Jurkat, Clone E6-1 (cell line): ENCODE data around the gene B3GNT7.
"Not testable (repeated sequence)": the region's sequence is repeated elsewhere in the genome, so short reads cannot be mapped to it uniquely, and the experiment has no call there.

Experiments used
- DNase-seq: peaks from one replicate; pipeline ENCODE4 v3.0.0-alpha.2; 2011; ENCODE audit warnings: low read depth, low spot score
- H3K4me3 ChIP-seq: 2 replicates; pipeline ENCODE4 v1.5.1; 2011; ENCODE audit warnings: mild to moderate bottlenecking, low read length, control low read depth, moderate library complexity

Gene B3GNT7

DNA sequence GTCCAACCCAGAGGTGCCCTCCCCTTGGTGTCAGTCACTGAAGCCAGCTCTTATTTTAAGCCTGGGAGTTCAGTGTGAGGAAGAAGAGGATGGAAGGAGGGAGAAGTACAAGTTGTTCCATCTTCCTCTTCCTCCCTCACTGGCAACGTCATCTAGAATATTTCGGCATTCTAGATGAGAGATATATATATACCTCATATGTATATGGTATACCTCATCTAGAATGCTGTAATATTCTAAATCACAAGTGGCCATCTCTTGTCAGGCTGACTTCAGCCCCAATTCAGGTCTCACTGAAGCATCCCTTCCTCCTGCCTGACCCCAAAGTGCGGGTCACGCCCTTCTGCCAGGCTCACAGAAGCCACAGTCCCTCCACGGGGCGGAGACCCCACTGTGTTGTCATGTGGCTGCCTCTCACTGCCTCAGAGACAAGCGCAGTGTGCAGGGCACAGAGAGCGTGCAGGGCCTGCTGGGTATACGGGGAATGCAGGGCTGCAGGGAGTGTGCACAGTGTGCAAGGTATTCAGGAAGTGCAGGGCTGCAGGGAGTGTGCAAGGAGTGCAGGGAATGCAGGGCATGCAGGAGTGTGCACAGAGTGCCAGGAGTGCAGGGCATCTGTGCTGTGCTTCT is 32.8 kb upstream of the B3GNT7 start:
- no peak for DNase-seq
- no peak overlapping the region for H3K4me3 ChIP-seq

DNA sequence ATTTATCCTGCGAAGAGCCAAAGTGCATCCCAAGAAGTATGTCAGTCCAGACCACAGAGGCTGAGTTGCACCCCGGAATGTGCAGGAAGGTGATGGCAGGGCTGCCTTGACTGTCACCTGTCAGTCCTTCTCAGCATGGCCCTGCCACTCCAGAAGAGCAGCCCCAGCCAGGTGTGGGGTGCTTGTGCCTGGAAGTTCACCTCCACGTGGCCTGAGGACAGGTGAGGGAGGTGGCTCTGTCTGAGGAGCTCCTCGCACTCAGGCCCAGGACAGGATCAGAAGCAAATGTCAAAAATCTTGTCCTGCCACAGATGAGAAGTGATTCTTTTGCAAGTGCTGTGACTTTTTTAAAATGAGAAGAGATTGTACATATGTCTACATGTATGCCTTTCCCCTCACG is 31.4 kb upstream of the B3GNT7 start:
- no peak overlapping the region for H3K4me3 ChIP-seq
- DNase-seq: no peak

DNA sequence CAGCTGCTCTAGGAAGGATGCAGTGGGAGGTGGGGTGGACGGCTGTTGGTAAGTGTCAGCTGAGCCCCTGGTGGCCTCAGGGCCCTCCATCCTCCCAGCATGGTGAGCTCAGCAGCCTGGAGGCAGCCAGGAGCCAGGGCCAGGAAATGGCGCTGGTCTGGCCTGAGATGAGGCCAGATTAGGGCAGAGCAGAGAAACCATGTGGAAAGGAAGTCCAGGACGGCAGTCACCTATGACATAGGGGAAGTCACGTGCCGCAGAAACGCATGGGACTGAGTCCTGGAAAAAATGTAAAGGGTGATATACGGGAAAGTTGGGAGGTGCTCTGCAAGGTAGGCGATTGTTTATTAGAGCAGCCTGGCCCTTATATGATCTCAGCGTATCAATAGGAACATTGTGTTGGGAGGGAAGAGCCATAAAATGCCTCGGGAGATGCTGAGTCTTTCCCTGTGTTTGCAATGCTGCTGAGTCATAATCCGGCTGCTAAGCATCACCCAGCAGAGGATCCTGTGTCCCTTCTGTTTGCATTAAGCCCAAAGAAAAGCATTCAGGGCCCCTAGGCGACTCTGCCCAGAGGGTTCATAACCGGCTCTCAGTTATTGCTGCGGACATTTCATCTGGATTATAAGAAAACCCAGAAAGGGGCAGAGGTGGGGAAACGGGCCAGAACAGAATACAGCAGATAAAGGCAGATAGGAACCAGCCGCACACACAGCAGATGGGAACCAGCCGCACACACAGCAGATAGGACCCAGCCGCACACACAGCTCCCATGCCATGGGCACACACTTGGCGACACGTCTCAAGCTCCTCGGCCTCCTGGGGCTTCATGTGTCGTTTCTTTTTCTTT is 30.3 kb upstream of the B3GNT7 start:
- H3K4me3 ChIP-seq: no peak overlapping the region
- DNase-seq: no peak

DNA sequence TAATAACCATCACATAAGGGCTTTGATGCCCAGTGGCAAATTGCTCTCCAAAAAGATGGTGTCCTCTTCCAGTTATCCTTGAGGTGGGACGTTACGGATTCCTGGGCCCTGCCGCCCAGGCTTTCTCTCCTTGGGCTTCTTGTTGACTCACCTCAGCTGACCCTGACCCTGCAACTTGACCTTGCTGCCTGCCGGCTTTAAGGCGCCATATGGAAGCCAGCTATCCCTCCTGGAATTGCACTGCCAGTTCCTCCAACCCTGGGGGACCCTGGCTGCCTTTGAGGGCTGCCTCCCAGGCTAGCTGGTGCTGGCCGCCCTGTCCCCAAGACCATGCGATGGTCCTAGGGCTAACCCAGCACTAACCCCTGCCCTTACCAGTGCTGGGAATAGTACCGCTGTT is 28.3 kb upstream of the B3GNT7 start:
- H3K4me3 ChIP-seq: no peak overlapping the region
- no peak for DNase-seq

DNA sequence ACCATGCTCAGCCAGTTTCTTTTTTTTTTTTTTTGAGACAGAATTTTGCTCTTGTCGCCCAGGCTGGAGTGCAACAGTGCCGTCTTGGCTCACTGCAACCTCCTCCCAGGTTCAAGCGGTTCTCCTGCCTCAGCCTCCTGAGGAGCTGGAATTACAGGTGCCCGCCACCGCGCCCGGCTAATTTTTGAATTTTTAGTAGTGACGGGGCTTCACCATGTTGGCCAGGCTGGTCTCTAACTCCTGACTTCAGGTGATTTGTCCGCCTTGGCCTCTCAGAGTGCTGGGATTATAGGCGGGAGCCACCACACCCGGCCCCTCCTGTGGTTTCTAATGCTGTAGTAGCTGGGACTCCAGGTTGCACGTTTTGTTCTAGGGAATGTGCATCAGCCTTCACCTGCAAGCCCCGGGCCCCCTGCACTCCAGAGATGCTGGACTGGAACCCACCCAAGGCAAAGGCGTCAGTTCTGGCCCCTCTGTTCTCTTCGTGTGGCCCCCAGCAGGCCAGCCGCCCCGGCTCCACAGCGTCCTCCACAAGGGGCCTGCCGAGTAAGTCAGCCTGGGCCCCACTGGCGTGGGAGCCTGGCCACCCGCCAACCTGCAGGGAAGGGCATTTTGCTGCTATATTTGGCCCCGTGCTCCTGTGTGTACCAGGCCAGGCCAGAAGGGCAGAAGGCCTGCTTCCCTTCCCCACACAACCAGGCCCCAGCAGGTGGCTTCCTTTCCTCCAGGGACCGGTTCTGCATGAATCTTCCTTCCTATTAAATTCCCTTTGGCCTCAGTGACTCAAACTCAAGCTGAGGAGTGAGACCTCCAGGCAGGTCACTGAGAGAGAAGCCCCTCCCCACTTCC is 25.7 kb upstream of the B3GNT7 start:
- DNase-seq: no peak

DNA sequence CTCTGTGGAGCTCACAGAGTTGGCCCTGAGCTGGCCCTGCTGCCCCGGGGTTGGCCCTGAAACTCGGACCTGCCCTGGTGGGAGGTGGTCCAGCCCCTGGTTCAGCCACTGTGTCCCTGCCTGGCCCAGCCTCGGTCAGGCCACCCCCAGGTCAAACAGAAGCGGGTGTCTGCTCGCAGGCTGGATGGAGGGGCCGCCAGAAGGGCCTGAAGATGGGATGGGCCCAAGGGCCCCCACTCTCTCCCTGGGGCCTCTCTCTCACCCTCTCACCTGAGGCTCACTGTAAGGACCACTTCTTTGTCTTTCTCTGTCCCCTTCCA is 25.1 kb upstream of the B3GNT7 start:
- no peak overlapping the region for H3K4me3 ChIP-seq
- no peak for DNase-seq

More for the DNA sequence above, 25.7 kb upstream of the B3GNT7 start:
- H3K4me3 ChIP-seq: no peak overlapping the region

DNA sequence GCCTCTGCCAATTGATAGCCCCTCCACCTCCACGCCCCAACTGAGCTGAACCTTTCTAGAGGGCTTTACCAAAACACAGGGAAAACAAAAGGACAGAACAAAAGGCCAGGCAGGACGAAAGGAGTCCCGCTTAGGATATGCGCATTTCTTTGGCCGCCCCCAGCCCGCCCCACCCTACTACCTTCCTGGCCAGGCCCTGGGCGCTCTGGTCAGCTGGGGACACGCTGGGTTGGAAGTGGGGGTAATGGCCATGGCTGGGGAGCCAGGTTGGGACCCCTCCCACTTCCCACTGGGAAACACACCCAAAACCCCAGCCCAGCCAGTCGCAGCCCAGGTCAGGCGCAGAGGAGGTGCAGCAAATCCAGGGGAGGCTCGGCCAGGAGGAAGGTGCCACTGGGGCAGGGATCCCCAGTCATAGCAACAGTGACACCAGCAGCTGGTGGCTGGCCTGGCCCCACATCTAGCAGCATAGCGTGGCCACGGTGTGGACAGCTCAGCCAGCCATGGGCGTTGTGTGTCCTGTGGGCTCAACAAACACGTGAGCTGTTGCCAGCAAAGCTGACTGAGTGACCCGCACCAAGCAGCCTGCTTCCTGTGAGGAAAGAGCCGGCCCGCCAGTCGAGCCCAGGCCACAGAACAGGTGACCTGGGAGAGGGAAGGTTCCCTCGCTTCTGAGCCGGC is 24.6 kb upstream of the B3GNT7 start:
- no peak for DNase-seq
- H3K4me3 ChIP-seq: no peak overlapping the region

DNA sequence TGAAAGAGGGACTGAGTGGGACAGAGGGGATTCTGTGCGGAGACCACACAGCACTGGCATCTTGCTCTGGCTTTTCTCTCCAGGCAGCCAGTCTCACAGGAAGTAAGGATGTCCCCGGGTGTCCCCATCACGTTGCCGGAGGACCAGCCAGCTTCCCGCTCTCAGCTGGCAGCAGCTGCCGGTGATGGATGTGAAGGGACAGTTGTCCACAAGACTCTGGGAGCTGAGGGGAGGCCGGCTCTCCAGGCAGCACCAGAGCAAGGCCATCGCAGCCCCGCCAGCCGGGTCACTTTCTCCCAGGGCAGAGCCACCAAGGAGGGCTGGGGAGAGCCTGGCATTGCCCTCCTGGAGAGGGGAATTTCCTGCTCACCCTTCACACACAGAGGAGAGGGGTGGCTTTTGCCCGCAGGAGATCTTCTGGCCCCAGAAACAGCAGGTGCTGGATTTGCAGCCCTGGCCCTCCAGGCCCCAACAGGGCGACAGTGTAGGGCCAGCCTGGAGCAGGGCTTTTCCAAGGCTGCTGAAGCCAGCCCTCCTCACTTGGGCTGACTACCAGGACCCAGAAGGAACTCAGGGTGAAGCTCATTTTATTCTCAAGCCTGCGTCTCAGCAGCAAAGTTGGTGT is 24.0 kb upstream of the B3GNT7 start:
- H3K4me3 ChIP-seq: no peak overlapping the region
- no peak for DNase-seq

DNA sequence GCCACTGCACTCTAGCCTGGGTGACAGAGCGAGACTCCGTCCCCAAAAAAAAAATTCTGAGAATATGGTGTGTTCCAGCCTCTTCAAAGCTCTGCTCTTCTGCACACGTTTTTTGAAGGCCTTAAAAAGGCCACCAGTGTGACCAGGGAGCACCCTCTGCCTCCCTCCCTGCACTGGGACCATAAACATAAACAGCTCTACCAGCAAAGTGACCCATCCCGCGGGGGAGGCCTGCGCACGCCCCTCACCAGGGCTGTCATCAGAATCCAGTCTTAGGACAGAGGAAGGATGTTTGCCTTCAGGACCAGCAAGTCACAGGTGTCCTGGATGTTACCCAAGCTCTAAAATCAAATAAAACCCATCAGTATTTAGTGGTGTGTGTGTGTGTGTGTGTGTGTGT is 23.2 kb upstream of the B3GNT7 start:
- no peak overlapping the region for H3K4me3 ChIP-seq
- DNase-seq: no peak

DNA sequence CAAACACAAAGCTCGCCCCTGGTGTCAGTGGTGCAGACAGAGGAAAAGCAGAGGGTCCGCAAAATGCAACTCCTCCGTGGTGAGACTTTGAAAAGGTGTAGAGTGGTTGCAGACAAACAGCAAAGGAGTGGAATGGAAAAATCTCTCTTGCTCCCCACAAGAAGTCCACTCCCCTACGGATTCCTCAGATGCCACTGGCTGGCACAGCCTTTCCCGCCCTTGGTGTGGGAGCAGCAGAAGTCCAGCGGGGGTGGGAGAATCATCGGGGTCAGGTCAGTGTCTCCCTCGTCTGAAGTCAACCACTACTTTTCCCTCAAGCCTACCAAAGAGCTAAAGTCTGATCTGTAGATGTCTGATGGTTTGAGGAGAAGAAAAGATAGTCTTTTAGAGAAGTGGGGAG is 22.3 kb upstream of the B3GNT7 start:
- H3K4me3 ChIP-seq: no peak overlapping the region
- DNase-seq: no peak

DNA sequence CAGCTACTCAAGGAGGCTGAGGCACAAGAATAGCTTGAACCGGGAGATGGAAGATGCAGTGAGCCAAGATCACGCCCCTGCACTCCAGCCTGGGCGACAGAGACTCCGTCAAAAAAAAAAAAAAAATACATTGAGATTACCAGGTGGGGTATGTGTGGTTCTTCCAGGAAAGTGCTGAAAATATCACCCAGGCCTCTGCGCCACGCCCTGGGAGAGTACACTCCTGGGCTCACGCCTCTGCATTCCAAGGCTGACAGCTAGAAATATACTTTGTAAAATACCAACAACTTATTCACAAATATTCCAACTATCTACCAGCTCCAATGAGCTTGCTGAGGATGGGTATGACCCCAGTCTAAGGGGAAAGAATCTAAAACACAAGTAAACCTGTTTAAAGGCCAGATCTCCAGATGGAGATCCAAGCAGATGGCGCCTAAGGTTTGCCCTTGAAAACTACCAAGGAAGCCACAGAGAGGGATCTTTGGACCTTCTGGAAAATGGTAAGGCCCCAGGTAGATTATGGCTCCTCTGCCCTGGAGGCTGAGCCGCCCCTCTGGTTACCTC is 21.6 kb upstream of the B3GNT7 start:
- no peak overlapping the region for H3K4me3 ChIP-seq
- no peak for DNase-seq

DNA sequence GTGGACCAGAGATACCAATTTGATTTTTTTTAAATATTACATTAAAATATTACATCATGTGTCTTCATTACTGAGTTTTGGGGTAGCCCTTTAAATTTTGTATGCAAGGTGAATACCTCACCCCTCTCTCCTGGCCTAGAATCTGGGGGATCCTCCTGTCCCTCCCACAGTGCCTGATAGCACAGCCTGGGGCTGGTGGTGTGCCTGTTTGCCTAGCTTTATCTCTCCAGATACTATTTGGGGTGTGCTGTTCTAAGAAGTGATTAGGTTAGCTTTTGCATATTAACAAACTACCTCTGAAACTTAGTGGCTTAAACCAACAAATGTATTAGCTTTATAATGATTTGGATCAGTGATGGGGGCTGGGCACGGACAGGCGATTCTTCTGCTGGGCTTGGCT is 20.7 kb upstream of the B3GNT7 start:
- no peak for DNase-seq

DNA sequence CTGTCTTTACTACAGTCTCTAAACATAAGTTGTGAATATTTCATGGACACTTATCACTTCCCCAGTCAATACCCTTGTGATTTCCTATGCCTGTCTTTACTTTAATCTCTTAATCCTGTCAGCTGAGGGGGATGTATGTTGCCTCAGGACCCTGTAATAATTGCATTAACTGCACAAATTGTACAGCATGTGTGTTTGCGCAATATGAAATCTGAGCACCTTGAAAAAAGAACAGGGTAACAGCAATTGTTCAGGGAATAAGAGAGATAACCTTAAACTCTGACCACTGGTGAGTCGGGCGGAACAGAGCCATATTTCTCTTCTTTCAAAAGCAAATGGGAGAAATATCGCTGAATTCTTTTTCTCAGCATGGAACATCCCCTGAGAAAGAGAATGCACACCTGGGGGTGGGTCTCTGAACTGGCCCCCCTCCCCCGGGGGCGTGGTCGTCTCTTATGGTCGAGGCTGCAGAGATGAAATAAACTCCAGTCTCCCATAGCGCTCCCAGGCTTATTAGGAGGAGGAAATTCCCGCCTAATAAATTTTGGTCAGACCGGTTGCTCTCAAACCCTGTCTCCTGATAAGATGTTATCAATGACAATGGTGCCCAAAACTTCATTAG is 19.4 kb upstream of the B3GNT7 start:
- not testable (repeated sequence) for DNase-seq, H3K4me3 ChIP-seq

More for the DNA sequence above, 20.7 kb upstream of the B3GNT7 start:
- no peak overlapping the region for H3K4me3 ChIP-seq

DNA sequence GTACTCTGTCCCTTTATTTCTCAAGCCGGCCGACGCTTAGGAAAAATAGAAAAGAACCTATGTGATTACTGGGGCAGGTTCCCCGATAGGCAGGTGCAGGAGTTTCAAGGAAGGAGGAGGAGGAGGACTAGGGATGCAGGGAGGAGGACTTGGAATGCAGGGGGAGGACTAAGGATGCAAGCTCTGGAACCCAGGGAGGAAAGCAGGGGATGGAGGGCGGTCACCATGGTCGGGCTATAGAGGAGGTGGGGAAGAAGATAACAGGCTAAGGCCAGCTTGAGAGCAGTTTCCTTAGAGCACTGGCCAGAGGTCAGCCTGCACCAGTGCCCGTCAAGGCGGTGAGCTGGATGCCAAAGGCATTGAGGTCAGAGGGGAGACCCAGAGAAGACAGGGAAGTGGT is 18.7 kb upstream of the B3GNT7 start:
- no peak overlapping the region for H3K4me3 ChIP-seq
- no peak for DNase-seq

DNA sequence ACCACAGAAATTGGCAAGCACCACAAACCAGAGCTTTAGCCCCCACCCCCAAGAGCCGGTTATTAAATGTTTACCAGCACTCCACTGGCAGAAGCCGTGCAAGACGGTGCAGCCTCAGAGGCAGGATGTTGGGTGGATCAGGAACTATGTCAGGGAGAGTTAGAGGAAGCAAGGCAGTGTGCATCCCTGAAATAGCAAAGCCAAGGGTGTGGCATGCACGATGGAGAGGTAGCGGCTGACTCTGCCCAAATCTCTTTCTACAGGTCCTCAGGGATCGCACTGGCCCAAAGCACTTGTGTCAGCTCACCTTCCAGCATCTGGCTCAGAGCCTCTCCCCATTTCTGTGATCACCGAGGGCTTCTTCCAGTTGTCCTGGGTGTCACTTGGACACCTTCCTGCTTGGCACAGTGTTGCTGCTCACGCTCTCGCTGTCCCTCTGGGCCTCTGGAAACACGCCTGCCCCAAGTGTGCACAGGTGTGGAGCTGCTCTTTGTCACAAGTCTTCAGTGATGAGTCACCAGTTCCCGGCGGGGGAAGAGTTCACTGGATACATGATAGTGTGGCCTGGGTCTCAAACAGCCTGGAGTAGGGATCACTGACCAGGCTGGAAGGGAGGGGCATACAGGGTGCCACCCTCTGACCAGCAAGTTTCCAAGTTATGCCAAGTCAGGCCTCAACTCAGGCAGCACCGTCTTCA is 17.3 kb upstream of the B3GNT7 start:
- no peak overlapping the region for H3K4me3 ChIP-seq
- no peak for DNase-seq

DNA sequence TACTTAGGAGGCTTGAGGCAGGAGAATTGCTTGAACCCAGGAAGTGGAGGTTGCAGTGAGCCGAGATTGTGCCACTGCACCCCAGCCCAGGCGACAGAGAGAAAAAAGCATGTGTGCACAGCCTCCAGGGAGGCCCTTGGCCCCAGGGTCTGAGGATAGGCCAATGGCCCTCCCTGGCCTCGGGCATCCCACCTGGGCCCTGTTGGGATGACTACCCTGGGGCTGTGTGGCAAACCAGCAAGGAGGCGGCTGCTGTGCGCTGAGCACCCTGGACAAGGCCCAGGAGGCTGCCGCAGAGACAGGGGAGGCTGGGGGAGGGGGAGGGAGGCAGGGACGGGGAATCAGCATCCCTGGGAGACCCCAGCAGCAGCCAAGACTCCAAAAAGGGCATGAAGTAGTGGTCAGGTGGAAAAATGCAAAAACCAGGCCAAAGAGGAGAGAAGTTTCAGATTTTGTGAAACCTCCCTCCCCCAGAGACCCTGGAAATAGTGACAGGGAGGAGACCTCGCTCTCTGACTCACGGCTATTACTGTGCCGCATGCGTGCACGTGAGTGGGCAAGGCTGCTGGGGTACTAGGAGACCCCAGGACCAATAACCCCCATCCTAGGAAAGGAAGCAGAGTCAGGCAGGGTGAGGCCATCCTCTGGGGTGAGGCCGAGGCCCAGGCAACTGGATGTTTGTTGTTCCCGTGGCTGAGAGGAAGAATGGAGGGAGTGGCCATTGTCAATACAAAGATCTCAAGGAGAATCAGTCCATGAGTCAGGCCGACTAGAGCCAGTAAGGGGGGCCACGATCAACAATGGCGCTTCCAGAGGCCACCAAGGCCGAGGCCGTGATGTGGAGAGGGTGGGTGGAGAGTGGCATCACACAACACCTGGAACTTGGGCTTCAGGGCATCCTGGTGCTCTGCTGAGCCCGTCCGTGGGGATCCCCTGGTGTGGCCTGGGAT is 16.0 kb upstream of the B3GNT7 start:
- DNase-seq: no peak
- no peak overlapping the region for H3K4me3 ChIP-seq

DNA sequence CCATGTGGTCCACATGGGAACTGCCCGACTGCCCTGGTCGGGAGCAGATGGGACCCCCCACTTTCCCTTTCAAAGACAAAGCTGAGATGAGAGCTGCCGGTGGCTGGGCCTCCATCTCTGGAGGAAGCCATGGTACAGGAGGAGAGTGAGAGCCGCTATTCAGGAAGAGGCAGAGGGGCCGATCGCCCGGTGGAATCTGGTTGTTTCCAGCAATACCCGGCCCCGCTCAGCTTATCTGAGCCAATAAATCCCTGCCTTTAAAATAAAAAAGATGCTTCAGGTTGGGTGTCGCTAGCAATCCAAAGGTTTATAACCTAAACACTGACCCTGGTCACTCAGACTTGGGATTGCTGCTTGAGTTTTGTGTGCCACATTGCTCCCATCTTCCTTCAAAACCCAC is 15.2 kb upstream of the B3GNT7 start:
- no peak for DNase-seq
- no peak overlapping the region for H3K4me3 ChIP-seq
